Measurements from ENCODE around the gene NINJ2.

Gene NINJ2

GRCh38 chr12:575129-575502 is 88.1 kb downstream of the NINJ2 start:
- DNase-seq (ENCODE audit: extremely low read depth, low read depth) = no peak
- TF ChIP-seq CTCF (IDR thresholded peaks at IDR 0.05; ENCODE audit: low read depth, low read length) = no peak

GRCh38 chr12:574475-575128 is 88.6 kb downstream of the NINJ2 start:
- TF ChIP-seq CTCF (IDR thresholded peaks at IDR 0.05; ENCODE audit: low read depth, low read length) = no peak
- DNase-seq (ENCODE audit: extremely low read depth, low read depth) = no peak

GRCh38 chr12:573232-573631 is 90.0 kb downstream of the NINJ2 start:
- no peak for TF ChIP-seq CTCF (IDR thresholded peaks at IDR 0.05; ENCODE audit: low read depth, low read length)
- no peak for DNase-seq (ENCODE audit: extremely low read depth, low read depth)

- TF ChIP-seq CTCF (IDR thresholded peaks at IDR 0.05; ENCODE audit: low read depth, low read length) = no peak
- no peak for DNase-seq (ENCODE audit: extremely low read depth, low read depth)
Measured at GRCh38 chr12:572532-572899, 90.7 kb downstream of the NINJ2 start.

- DNase-seq (ENCODE audit: extremely low read depth, low read depth) = no peak
- no peak for TF ChIP-seq CTCF (IDR thresholded peaks at IDR 0.05; ENCODE audit: low read depth, low read length)
Measured at GRCh38 chr12:571795-572531, 91.3 kb downstream of the NINJ2 start.

- no peak for TF ChIP-seq CTCF (IDR thresholded peaks at IDR 0.05; ENCODE audit: low read depth, low read length)
- DNase-seq (ENCODE audit: extremely low read depth, low read depth) = peak; percentile 79
Measured at GRCh38 chr12:570921-571794, 92.1 kb downstream of the NINJ2 start.

All from AG09319 (cell line).